Measurements from ENCODE around the gene F2.

F2 gene

GRCh38 chr11:46733234-46733633 lies 14.2 kb downstream of the F2 start:
- TF ChIP-seq CTCF (IDR thresholded peaks at IDR 0.05; ENCODE audit: low read length, missing control alignments): no peak

GRCh38 chr11:46736146-46736545 lies 17.1 kb downstream of the F2 start:
- no peak for TF ChIP-seq CTCF (IDR thresholded peaks at IDR 0.05; ENCODE audit: low read length, missing control alignments)
- H3K4me3 ChIP-seq (replicated peaks; ENCODE audit: low read depth, low read length): no peak overlapping the region
- no peak for DNase-seq (ENCODE audit: low read depth)

More at GRCh38 chr11:46733234-46733633, 14.2 kb downstream of the F2 start:
- no peak for DNase-seq (ENCODE audit: low read depth)
- no peak overlapping the region for H3K4me3 ChIP-seq (replicated peaks; ENCODE audit: low read depth, low read length)

- no peak overlapping the region for H3K4me3 ChIP-seq (replicated peaks; ENCODE audit: low read depth, low read length)
- no peak for DNase-seq (ENCODE audit: low read depth)
- no peak for TF ChIP-seq CTCF (IDR thresholded peaks at IDR 0.05; ENCODE audit: low read length, missing control alignments)
Measured at GRCh38 chr11:46736615-46737014, 17.6 kb downstream of the F2 start.

GRCh38 chr11:46737699-46738098 lies 18.7 kb downstream of the F2 start:
- no peak for TF ChIP-seq CTCF (IDR thresholded peaks at IDR 0.05; ENCODE audit: low read length, missing control alignments)
- no peak for DNase-seq (ENCODE audit: low read depth)
- H3K4me3 ChIP-seq (replicated peaks; ENCODE audit: low read depth, low read length): no peak overlapping the region

- no peak overlapping the region for H3K4me3 ChIP-seq (replicated peaks; ENCODE audit: low read depth, low read length)
- no peak for TF ChIP-seq CTCF (IDR thresholded peaks at IDR 0.05; ENCODE audit: low read length, missing control alignments)
- no peak for DNase-seq (ENCODE audit: low read depth)
Measured at GRCh38 chr11:46738887-46739286, 19.9 kb downstream of the F2 start.

- no peak for TF ChIP-seq CTCF (IDR thresholded peaks at IDR 0.05; ENCODE audit: low read length, missing control alignments)
- H3K4me3 ChIP-seq (replicated peaks; ENCODE audit: low read depth, low read length): no peak overlapping the region
- no peak for DNase-seq (ENCODE audit: low read depth)
Measured at GRCh38 chr11:46741600-46742484, 22.8 kb downstream of the F2 start.

GRCh38 chr11:46743043-46743442 lies 24.0 kb downstream of the F2 start:
- DNase-seq (ENCODE audit: low read depth): no peak
- no peak overlapping the region for H3K4me3 ChIP-seq (replicated peaks; ENCODE audit: low read depth, low read length)
- no peak for TF ChIP-seq CTCF (IDR thresholded peaks at IDR 0.05; ENCODE audit: low read length, missing control alignments)

All from fibroblast of pulmonary artery (primary cell).